Measurements from ENCODE around the gene DCLRE1C. TPM values are rescaled to one million over a fixed set of nuclear protein-coding genes. Genes with fewer than 3 reads are reported as not detected.

DCLRE1C gene
- total RNA-seq, 4 donors from 2014 or later, result 14.9 to 19.2 (median 17.2) TPM

DNA sequence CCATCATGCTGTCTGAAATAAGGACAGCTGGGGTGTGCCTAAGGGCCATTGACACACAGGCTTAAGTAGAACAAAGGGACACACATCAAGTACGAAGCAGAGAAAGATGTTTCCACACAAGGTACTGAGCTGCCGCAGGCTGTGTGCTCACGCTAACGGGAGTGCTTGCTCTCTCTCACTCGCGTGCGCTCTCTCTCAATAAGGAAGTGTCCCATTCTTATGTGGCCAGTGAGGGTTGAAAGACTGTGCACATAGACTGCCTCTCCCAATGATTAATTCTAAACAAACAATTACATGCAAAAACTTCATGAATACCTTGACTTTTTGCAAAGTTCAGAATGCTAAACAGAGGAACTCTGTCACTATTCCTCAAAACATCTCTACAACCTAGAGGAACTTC lies 29.9 kb downstream of the DCLRE1C start:
- intact Hi-C loops (cut with DNase I), result no loop called here
- Histone ChIP-seq H3K4me3 (replicated peaks in 1 of 3) (no peak overlapping the region), H3K4me1 (no peaks in the 10 kb centered on the region), H3K9me3 (no peaks in the 10 kb centered on the region), H3K27me3 (no peaks in the 10 kb centered on the region), H3K36me3 (peaks cover 36 to 40% of the 10 kb centered on the region in 2 donors), H3K27ac (no peak overlapping the region)
- 97 to 98% methylated on average over 6 to 7 of the region's 7 CpGs for WGBS, 2 donors
- no peak for DNase-seq
- no peak for TF ChIP-seq POLR2A (IDR thresholded peaks at IDR 0.05)
- TF ChIP-seq, protein P1, sequence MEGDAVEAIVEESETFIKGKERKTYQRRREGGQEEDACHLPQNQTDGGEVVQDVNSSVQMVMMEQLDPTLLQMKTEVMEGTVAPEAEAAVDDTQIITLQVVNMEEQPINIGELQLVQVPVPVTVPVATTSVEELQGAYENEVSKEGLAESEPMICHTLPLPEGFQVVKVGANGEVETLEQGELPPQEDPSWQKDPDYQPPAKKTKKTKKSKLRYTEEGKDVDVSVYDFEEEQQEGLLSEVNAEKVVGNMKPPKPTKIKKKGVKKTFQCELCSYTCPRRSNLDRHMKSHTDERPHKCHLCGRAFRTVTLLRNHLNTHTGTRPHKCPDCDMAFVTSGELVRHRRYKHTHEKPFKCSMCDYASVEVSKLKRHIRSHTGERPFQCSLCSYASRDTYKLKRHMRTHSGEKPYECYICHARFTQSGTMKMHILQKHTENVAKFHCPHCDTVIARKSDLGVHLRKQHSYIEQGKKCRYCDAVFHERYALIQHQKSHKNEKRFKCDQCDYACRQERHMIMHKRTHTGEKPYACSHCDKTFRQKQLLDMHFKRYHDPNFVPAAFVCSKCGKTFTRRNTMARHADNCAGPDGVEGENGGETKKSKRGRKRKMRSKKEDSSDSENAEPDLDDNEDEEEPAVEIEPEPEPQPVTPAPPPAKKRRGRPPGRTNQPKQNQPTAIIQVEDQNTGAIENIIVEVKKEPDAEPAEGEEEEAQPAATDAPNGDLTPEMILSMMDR (IDR thresholded peaks at IDR 0.05), result no peak

GRCh38 chr10:14918964-14919363 lies 34.9 kb downstream of the DCLRE1C start:
- 89 to 92% methylated on average over 3 of the region's 3 CpGs for WGBS, 2 donors
- intact Hi-C loops (cut with DNase I), result no loop called here

GRCh38 chr10:14917827-14918226 lies 36.1 kb downstream of the DCLRE1C start:
- no peaks in the 10 kb centered on the region for H3K4me1 ChIP-seq
- no peak for DNase-seq
- intact Hi-C loops (cut with DNase I), result no loop called here
- H3K4me3 ChIP-seq (replicated peaks in 1 of 3), result no peak overlapping the region
- peaks cover 38 to 55% of the 10 kb centered on the region in 2 donors for H3K36me3 ChIP-seq
- TF ChIP-seq POLR2A (IDR thresholded peaks at IDR 0.05), result no peak
- TF ChIP-seq, protein P1 (IDR thresholded peaks at IDR 0.05), result no peak
- no peaks in the 10 kb centered on the region for H3K27me3 ChIP-seq
- WGBS, 2 donors, result 94 to 98% methylated on average over 3 of the region's 3 CpGs
- H3K27ac ChIP-seq, result no peak overlapping the region
- no peaks in the 10 kb centered on the region for H3K9me3 ChIP-seq

More at GRCh38 chr10:14918964-14919363, 34.9 kb downstream of the DCLRE1C start:
- H3K27ac ChIP-seq, result no peak overlapping the region
- no peaks in the 10 kb centered on the region for H3K4me1 ChIP-seq
- H3K9me3 ChIP-seq, result no peaks in the 10 kb centered on the region
- TF ChIP-seq POLR2A (IDR thresholded peaks at IDR 0.05), result no peak
- TF ChIP-seq, protein P1 (IDR thresholded peaks at IDR 0.05), result no peak
- peaks cover 38 to 58% of the 10 kb centered on the region in 2 donors for H3K36me3 ChIP-seq
- no peak for DNase-seq
- H3K27me3 ChIP-seq, result no peaks in the 10 kb centered on the region
- H3K4me3 ChIP-seq (replicated peaks in 1 of 3), result no peak overlapping the region

DNA sequence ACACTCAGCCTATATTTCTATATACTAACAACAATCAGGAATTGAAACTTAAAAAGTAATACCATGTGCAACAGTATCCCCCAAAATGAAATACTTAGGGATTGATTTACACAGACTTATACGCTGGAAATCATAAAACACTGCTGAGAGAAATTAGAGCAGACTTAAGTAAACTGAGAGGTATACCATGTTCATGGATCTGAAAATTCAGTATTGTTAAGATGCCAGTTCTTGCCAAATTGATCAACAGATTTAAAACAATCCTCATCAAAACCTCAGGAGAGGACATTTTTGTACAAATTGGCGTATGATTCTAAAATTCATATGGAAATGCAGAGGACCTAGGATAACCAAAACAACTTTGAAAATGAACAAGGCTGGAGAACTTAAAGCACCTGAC lies 37.3 kb downstream of the DCLRE1C start:
- no peak for DNase-seq
- Histone ChIP-seq H3K9me3 (no peaks in the 10 kb centered on the region), H3K36me3 (peaks cover 32 to 48% of the 10 kb centered on the region in 2 donors), H3K27ac (no peak overlapping the region), H3K4me1 (no peaks in the 10 kb centered on the region), H3K4me3 (replicated peaks in 1 of 3) (no peak overlapping the region), H3K27me3 (no peaks in the 10 kb centered on the region)
- 97 to 99% methylated on average over 2 of the region's 2 CpGs for WGBS, 2 donors
- intact Hi-C loops (cut with DNase I), result no loop called here
- TF ChIP-seq, protein P1 (IDR thresholded peaks at IDR 0.05), result no peak
- no peak for TF ChIP-seq POLR2A (IDR thresholded peaks at IDR 0.05)

DNA sequence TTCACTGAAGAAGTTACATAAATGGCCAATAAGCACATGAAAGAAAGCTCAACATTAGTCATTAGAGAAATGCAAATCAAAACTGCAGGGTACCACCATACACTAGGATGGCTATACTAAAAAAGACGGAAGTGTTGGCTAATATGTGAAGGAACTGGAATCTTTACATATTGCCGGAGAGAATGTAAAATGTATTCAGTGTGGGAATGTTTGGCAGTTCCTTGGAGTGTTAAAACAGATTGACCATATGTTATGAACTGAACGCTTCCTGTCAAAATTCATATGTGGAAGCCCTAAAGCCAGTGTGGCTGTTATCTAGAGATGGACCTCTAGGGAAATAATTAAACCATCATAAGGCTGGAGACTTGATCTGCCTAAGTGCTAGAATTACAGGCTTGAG lies 42.1 kb downstream of the DCLRE1C start:
- Histone ChIP-seq H3K36me3 (peaks cover 17 to 21% of the 10 kb centered on the region in 2 donors), H3K9me3 (no peaks in the 10 kb centered on the region), H3K4me3 (replicated peaks in 1 of 3) (no peak overlapping the region), H3K27ac (no peak overlapping the region), H3K4me1 (no peaks in the 10 kb centered on the region), H3K27me3 (no peaks in the 10 kb centered on the region)
- intact Hi-C loops (cut with DNase I), result no loop called here
- no peak for TF ChIP-seq POLR2A (IDR thresholded peaks at IDR 0.05)
- TF ChIP-seq, protein P1 (IDR thresholded peaks at IDR 0.05), result no peak
- WGBS, 2 donors, result 96 to 97% methylated on average over 3 of the region's 3 CpGs
- no peak for DNase-seq
